SH-SY5Y (cell line): Measurements from ENCODE around the gene KDM4D.

Experiments used
- GATA2 ChIP-seq: IDR thresholded peaks from 2 replicates; pipeline ENCODE4 v1.6.1; 2011; ENCODE audit warnings: mild to moderate bottlenecking, low read depth, low read length
- GATA3 ChIP-seq: IDR thresholded peaks from 2 replicates; pipeline ENCODE4 v1.6.1; 2011; ENCODE audit warnings: low read depth, mild to moderate bottlenecking, low read length, moderate library complexity

KDM4D gene

DNA sequence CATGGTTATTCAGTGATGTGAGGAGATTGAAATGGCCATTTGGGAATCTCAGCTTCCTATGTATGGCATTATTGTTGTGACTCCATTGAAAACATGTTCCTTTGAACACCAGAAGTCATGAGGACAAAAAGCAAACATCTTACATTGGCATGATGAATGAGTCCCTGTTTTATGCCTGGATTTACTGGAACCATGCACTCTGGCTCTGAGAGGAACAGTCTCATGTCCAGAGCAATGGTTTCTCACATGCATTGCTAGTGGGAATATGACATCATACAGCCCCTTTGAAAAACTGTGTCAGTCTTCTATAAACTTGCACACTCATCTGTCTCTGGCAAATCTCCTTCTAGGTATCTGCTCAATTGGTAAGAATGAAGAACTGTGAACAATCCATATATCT, 72.3 kb downstream of the KDM4D start:
- TF ChIP-seq GATA2 (no peak), GATA3 (no peak)
